Esophagus squamous epithelium (tissue), 4 donors: Measurements from ENCODE around the gene PLEKHG4B.

Source experiments
- POLR2A ChIP-seq, 4 donors: fragments of 450-650 bp; IDR thresholded peaks; one replicate each; pipeline ENCODE4 v1.6.1; 2017; ENCODE audit warnings: antibody characterized with exemption in 4 of 4, mild to moderate bottlenecking in 4 of 4, moderate library complexity in 3 of 4
- TF ChIP-seq, protein P1 (sequence below), 6 experiments: fragments of 450-650 bp in 4 of 6; fragments of 200-600 bp in 2 of 6; sonication (generic) in 2 of 6; IDR thresholded peaks; one replicate each; pipeline ENCODE4 v1.5.1; 2016 to 2019; ENCODE audit warnings: antibody characterized with exemption in 6 of 6, mild to moderate bottlenecking in 4 of 6, moderate library complexity in 4 of 6

DNA sequence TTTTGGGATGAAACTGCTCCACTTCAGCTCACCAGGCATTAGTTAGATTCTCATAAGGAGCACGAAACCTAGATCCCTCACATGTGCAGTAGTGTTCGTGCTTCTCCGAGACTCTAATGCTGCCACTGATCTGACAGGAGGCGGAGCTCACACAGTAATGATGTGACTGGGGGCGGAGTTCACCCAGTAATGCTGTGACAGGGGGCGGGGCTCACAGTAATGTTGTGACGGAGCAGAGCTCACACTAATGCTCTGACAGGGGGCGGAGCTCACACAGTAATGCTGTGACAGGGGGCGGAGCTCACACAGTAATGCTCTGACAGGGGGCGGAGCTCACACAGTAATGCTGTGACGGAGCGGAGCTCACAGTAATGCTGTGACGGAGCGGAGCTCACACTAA is 72.3 kb downstream of the PLEKHG4B start:
- TF ChIP-seq, protein P1, sequence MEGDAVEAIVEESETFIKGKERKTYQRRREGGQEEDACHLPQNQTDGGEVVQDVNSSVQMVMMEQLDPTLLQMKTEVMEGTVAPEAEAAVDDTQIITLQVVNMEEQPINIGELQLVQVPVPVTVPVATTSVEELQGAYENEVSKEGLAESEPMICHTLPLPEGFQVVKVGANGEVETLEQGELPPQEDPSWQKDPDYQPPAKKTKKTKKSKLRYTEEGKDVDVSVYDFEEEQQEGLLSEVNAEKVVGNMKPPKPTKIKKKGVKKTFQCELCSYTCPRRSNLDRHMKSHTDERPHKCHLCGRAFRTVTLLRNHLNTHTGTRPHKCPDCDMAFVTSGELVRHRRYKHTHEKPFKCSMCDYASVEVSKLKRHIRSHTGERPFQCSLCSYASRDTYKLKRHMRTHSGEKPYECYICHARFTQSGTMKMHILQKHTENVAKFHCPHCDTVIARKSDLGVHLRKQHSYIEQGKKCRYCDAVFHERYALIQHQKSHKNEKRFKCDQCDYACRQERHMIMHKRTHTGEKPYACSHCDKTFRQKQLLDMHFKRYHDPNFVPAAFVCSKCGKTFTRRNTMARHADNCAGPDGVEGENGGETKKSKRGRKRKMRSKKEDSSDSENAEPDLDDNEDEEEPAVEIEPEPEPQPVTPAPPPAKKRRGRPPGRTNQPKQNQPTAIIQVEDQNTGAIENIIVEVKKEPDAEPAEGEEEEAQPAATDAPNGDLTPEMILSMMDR (IDR thresholded peaks at IDR 0.05): no peak
- no peak for TF ChIP-seq POLR2A (IDR thresholded peaks at IDR 0.05)
